H1 (cell line): ENCODE data around the gene TXLNB. TPM values are rescaled to one million over a fixed set of nuclear protein-coding genes. Genes with fewer than 3 reads are reported as not detected.
A peak's percentile ranks its signal among the peaks of the same experiment; 100 is the strongest.

Experiments
- CTCF ChIA-PET: fragments of 300-600 bp; sonication (Branson Sonifier 250); formaldehyde crosslinking; loops from one replicate; lab custom pipeline; 2021; ENCODE audit not compliant: partially characterized antibody; lab: Charles Lee
- POLR2A ChIA-PET: fragments of 300-600 bp; sonication (Branson Sonifier 250); formaldehyde crosslinking; loops from one replicate; lab custom pipeline; 2021; ENCODE audit warnings: inconsistent platforms; ENCODE audit not compliant: partially characterized antibody; lab: Charles Lee
- DNase-seq, 2 experiments: peaks; one replicate each; pipeline versions ENCODE4 v3.0.0 to v3.0.0-alpha.2; 2010 to 2022; ENCODE audit warnings: low spot score in 2 of 2, low read depth in 1 of 2, mixed read lengths in 1 of 2
- FAIRE-seq: peaks from 2 replicates; lab custom pipeline; 2011; peaks lifted over from hg19 to GRCh38; lab: Jason Lieb, UNC
- H2AFZ ChIP-seq: 2 replicates; pipeline ENCODE4 v1.8.1; 2012; ENCODE audit warnings: low read length, inconsistent platforms
- H2AK5ac ChIP-seq: 2 replicates; pipeline ENCODE4 v1.6.1; 2013; ENCODE audit warnings: low read depth, low read length
- H2BK120ac ChIP-seq: replicated peaks from 2 replicates; pipeline ENCODE3; 2013; ENCODE audit warnings: low read depth, low read length, inconsistent platforms
- H2BK12ac ChIP-seq: 2 replicates; pipeline ENCODE4 v1.6.1; 2013; ENCODE audit warnings: low read depth, low read length
- H2BK15ac ChIP-seq: 2 replicates; pipeline ENCODE4 v1.6.1; 2013; ENCODE audit warnings: low read length
- H2BK20ac ChIP-seq: 2 replicates; pipeline ENCODE4 v1.6.1; 2013; ENCODE audit warnings: low read length
- H2BK5ac ChIP-seq: 2 replicates; pipeline ENCODE4 v1.6.1; 2013; ENCODE audit warnings: low read depth, low read length
- H3K14ac ChIP-seq: 2 replicates; pipeline ENCODE4 v1.6.1; 2013; ENCODE audit warnings: inconsistent platforms; ENCODE audit not compliant: insufficient read length
- H3K18ac ChIP-seq: 2 replicates; pipeline ENCODE4 v1.6.1; 2013; ENCODE audit warnings: low read length; ENCODE audit errors: extremely low read depth
- H3K23ac ChIP-seq: 2 replicates; pipeline ENCODE4 v1.6.1; 2013; ENCODE audit warnings: inconsistent platforms; ENCODE audit not compliant: insufficient read length
- H3K23me2 ChIP-seq: 2 replicates; pipeline ENCODE4 v1.6.1; 2013; ENCODE audit warnings: low read depth, low read length
- H3K27ac ChIP-seq: 2 replicates; pipeline ENCODE4 v1.6.1; 2011; ENCODE audit warnings: low read depth, low read length, inconsistent platforms
- H3K27me3 ChIP-seq, 4 experiments: replicated peaks in 1 of 4; 1 replicate in 1 of 4; 2 replicates in 3 of 4; pipeline versions ENCODE4 v1.6.1 to v1.8.1; 2011 to 2013; ENCODE audit warnings: low read length in 3 of 4, mild to moderate bottlenecking in 3 of 4, inconsistent platforms in 2 of 4, mixed read lengths in 2 of 4, moderate library complexity in 1 of 4; ENCODE audit not compliant: control insufficient read depth in 3 of 4, insufficient read depth in 3 of 4; ENCODE audit errors: extremely low read depth in 1 of 4
- H3K36me3 ChIP-seq, 4 experiments: 2 replicates each; pipeline versions ENCODE4 v1.6.1 to v1.8.1; 2011 to 2013; ENCODE audit warnings: mild to moderate bottlenecking in 4 of 4, low read length in 3 of 4, moderate library complexity in 2 of 4, control low read depth in 1 of 4, inconsistent platforms in 1 of 4; ENCODE audit not compliant: insufficient read depth in 4 of 4, control insufficient read depth in 2 of 4
- H3K4ac ChIP-seq: replicated peaks from 2 replicates; pipeline ENCODE3; 2013; ENCODE audit warnings: low read length, low read depth, mixed read lengths, inconsistent platforms; ENCODE audit not compliant: insufficient read length
- H3K4me1 ChIP-seq, 4 experiments: replicated peaks in 1 of 4; 1 replicate in 1 of 4; 2 replicates in 3 of 4; pipeline versions ENCODE4 v1.6.1 to v1.8.1; 2011 to 2013; ENCODE audit warnings: low read length in 3 of 4, inconsistent platforms in 2 of 4, mixed read lengths in 1 of 4; ENCODE audit not compliant: insufficient read depth in 4 of 4, control insufficient read depth in 3 of 4
- H3K4me2 ChIP-seq, 2 experiments: 2 replicates each; pipeline versions ENCODE4 v1.6.1 to v1.8.1; 2011 to 2013; ENCODE audit warnings: low read depth in 2 of 2, low read length in 2 of 2, control low read depth in 1 of 2, inconsistent platforms in 1 of 2, mild to moderate bottlenecking in 1 of 2; ENCODE audit not compliant: insufficient read depth in 1 of 2
- H3K4me3 ChIP-seq, 4 experiments: fragments of 200-600, 300-600 bp in 1 of 4; sonication (generic), shearing (Covaris generic), sonication (Bioruptor Twin) in 1 of 4; 2 replicates each; pipeline versions ENCODE4 v1.5.1 to v1.8.1; 2011 to 2016; ENCODE audit warnings: low read length in 4 of 4, low read depth in 3 of 4, control low read depth in 2 of 4, inconsistent platforms in 2 of 4, mild to moderate bottlenecking in 2 of 4, mixed read lengths in 1 of 4, moderate library complexity in 1 of 4; ENCODE audit not compliant: insufficient read depth in 2 of 4; ENCODE audit errors: extremely low read depth in 1 of 4
- H3K56ac ChIP-seq: replicated peaks from 2 replicates; pipeline ENCODE3; 2013; ENCODE audit warnings: low read depth, mild to moderate bottlenecking, mixed read lengths, low read length, inconsistent platforms; ENCODE audit not compliant: insufficient read length
- H3K79me1 ChIP-seq: 2 replicates; pipeline ENCODE4 v1.6.1; 2013; ENCODE audit warnings: low read depth, low read length, control low read depth
- H3K79me2 ChIP-seq, 2 experiments: 2 replicates each; pipeline versions ENCODE4 v1.6.1 to v1.8.1; 2012 to 2013; ENCODE audit warnings: low read length in 2 of 2, mild to moderate bottlenecking in 2 of 2, inconsistent platforms in 1 of 2; ENCODE audit not compliant: insufficient read depth in 2 of 2, control insufficient read depth in 1 of 2
- H3K9ac ChIP-seq, 4 experiments: replicated peaks in 1 of 4; 1 replicate in 1 of 4; 2 replicates in 3 of 4; pipeline versions ENCODE4 v1.6.1 to v1.8.1; 2011 to 2013; ENCODE audit warnings: low read depth in 3 of 4, low read length in 3 of 4, control low read depth in 2 of 4, mild to moderate bottlenecking in 2 of 4, moderate library complexity in 2 of 4, inconsistent platforms in 1 of 4; ENCODE audit errors: extremely low read depth in 1 of 4
- H3K9me3 ChIP-seq, 2 experiments: 2 replicates each; pipeline versions ENCODE4 v1.6.1 to v1.8.1; 2012 to 2013; ENCODE audit warnings: mild to moderate bottlenecking in 2 of 2, moderate library complexity in 2 of 2, control low read depth in 1 of 2, inconsistent platforms in 1 of 2, low read depth in 1 of 2, low read length in 1 of 2, mixed read lengths in 1 of 2; ENCODE audit not compliant: insufficient read depth in 2 of 2
- H4K20me1 ChIP-seq, 2 experiments: replicated peaks in 1 of 2; 2 replicates each; pipeline versions ENCODE3 to v1.8.1; 2011 to 2013; ENCODE audit warnings: inconsistent platforms in 2 of 2, low read length in 2 of 2, mild to moderate bottlenecking in 1 of 2; ENCODE audit not compliant: insufficient read depth in 2 of 2, control insufficient read depth in 1 of 2
- H4K5ac ChIP-seq: 2 replicates; pipeline ENCODE4 v1.6.1; 2013; ENCODE audit warnings: low read length, low read depth, mixed read lengths, inconsistent platforms; ENCODE audit not compliant: insufficient read length
- H4K8ac ChIP-seq: 2 replicates; pipeline ENCODE4 v1.8.0; 2013; ENCODE audit warnings: mild to moderate bottlenecking, moderate library complexity, low read length, inconsistent platforms; ENCODE audit not compliant: insufficient read depth; ENCODE audit errors: extremely low read depth
- H4K91ac ChIP-seq: replicated peaks from 2 replicates; pipeline ENCODE3; 2013; ENCODE audit warnings: low read length, mixed read lengths, inconsistent platforms; ENCODE audit not compliant: insufficient read length
- MAX ChIP-seq: IDR thresholded peaks from 2 replicates; pipeline ENCODE4 v1.6.1; 2012; ENCODE audit warnings: inconsistent platforms
- POU5F1 ChIP-seq: IDR thresholded peaks from 2 replicates; pipeline ENCODE4 v1.6.1; 2011; ENCODE audit warnings: low read depth, mild to moderate bottlenecking, low read length, moderate library complexity
- WGBS, 2 experiments: shearing (Covaris generic) in 1 of 2; methylation state at CpG; one replicate each; pipeline versions ENCODE4 v1.1.6 to v1.1.7; 2013 to 2015; ENCODE audit warnings: low lambda C conversion rate in 2 of 2, mixed read lengths in 2 of 2, inconsistent platforms in 1 of 2, low coverage in 1 of 2, missing lambda C conversion rate in 1 of 2; ENCODE audit not compliant: insufficient replicate concordance in 2 of 2, insufficient coverage in 1 of 2, insufficient read length in 1 of 2; ENCODE audit errors: extremely low coverage in 1 of 2, missing lambda C conversion rate in 1 of 2; 5-methylcytosine and 5-hydroxymethylcytosine counted together
- polyA plus RNA-seq, 7 experiments: library from polyadenylated mRNA; depleted of rRNA in 3 of 7; stranded (reverse) in 5 of 7; unstranded in 2 of 7; fragments of >200 nt in 5 of 7; fragments of 200-250 nt in 2 of 7; gene quantifications; 1 replicate in 5 of 7; 2 replicates in 1 of 7; 4 replicates in 1 of 7; pipeline versions ENCODE4 v1.2.1 to v1.2.3, GENCODE V29; 2011 to 2013; ENCODE audit warnings: missing spikeins in 2 of 7, mixed read lengths in 2 of 7
- total RNA-seq: library from RNA; stranded (reverse); fragmentation: NEBNext Ultra II Directional; extraction: Animal tissue kit (Norgen Biotek cat#: 25700); gene quantifications from 2 replicates; pipeline ENCODE4 v1.2.1, GENCODE V29; 2021

TXLNB gene
- total and polyA plus RNA-seq, 2 of the 8 experiments (the other 6 are each of a cell fraction or from before 2014, with no cell fraction given) = 0.05 to 0.17 TPM

DNA sequence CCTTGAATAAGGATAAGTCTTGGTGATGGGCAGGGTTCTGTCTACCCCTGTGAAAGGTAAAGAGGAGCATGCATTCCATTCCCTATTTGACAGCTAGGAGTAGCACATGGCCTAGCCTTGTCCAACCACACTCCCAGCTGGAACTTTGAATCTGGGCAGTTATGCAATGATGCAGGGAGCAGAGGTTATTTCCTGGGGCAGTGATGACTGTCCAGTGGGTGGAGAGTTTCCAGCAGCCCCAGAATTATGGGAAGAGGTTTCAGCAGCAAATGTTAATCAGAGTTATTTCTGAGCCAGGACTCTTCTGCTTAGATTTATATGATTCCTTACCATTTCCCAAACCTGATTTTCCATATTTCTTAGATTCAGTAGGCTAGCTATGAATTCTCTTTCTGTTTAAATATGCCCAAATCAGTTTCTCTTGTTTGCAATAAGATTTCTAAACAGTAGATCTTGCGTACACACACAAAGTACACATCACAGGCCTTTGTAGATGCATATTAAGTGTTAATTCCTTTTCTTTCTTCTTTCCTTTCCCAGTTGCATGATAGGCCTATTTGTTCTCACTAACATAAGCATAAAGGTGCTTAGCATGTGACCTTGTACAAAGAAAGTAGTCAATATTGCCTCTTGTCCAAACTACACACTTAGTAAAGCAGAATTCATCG, 17.3 kb upstream of the TXLNB start:
- Histone ChIP-seq H4K20me1 (no peaks in the 10 kb centered on the region), H2BK5ac (no peak overlapping the region), H3K14ac (no peak overlapping the region), H4K91ac (no peak overlapping the region), H3K79me1 (no peaks in the 10 kb centered on the region), H2AFZ (no peak overlapping the region), H4K5ac (no peak overlapping the region), H3K4me3 (no peak overlapping the region), H2BK20ac (no peak overlapping the region), H2BK12ac (no peak overlapping the region), H3K36me3 (no peaks in the 10 kb centered on the region), H3K27me3 (no peaks in the 10 kb centered on the region), H2BK15ac (no peak overlapping the region), H3K4me2 (no peak overlapping the region), H3K56ac (no peak overlapping the region), H3K9me3 (no peaks in the 10 kb centered on the region), H2AK5ac (no peak overlapping the region), H3K4ac (no peak overlapping the region), H3K18ac (no peak overlapping the region; the same call in 1 of the 2 replicates), H3K4me1 (peaks cover 1 to 17% (median 6%) of the 10 kb centered on the region in 4 experiments; a peak in 5 of 7 replicates), H2BK120ac (no peak overlapping the region), H3K23me2 (no peaks in the 10 kb centered on the region), H3K27ac (no peak overlapping the region), H3K79me2 (no peaks in the 10 kb centered on the region), H3K9ac (no peak overlapping the region), H3K23ac (no peak overlapping the region), H4K8ac (no peak overlapping the region)
- POLR2A ChIA-PET = no interaction called here
- 0 out of 2 replicates have a peak, but pooled peaks have one; percentile 32 for TF ChIP-seq MAX
- no peak for TF ChIP-seq POU5F1
- CTCF ChIA-PET = interaction anchor here (0.6 to 0.8 kb wide), 2 partner anchors 67 to 300 kb away, joined by 3 read pairs; no protein-coding TSS in a partner anchor
- no peak for FAIRE-seq
- 98% methylated on average over 2 of the region's 2 CpGs; no CpG with 5 or more reads in 1 of the 2 experiments for WGBS, 2 experiments
- DNase-seq = no peak
